PFSK-1 (cell line): ENCODE measurements around the gene GET4.
"Not testable (repeated sequence)": the region's sequence is repeated elsewhere in the genome, so short reads cannot be mapped to it uniquely, and the experiment has no call there.

Experiments used
- POLR2AphosphoS5 ChIP-seq: IDR thresholded peaks from 2 replicates; pipeline ENCODE4 v1.6.1; 2012; ENCODE audit warnings: low read depth, mild to moderate bottlenecking, control low read depth, low read length, moderate library complexity
- TF ChIP-seq, protein P1 (sequence below), 2 experiments: IDR thresholded peaks; 2 replicates each; pipeline versions ENCODE4 v1.6.1 to v1.8.0; 2011 to 2012; ENCODE audit warnings: low read depth in 2 of 2, low read length in 2 of 2, control low read depth in 1 of 2, inconsistent platforms in 1 of 2, mild to moderate bottlenecking in 1 of 2, moderate library complexity in 1 of 2; ENCODE audit not compliant: insufficient read depth in 1 of 2

DNA sequence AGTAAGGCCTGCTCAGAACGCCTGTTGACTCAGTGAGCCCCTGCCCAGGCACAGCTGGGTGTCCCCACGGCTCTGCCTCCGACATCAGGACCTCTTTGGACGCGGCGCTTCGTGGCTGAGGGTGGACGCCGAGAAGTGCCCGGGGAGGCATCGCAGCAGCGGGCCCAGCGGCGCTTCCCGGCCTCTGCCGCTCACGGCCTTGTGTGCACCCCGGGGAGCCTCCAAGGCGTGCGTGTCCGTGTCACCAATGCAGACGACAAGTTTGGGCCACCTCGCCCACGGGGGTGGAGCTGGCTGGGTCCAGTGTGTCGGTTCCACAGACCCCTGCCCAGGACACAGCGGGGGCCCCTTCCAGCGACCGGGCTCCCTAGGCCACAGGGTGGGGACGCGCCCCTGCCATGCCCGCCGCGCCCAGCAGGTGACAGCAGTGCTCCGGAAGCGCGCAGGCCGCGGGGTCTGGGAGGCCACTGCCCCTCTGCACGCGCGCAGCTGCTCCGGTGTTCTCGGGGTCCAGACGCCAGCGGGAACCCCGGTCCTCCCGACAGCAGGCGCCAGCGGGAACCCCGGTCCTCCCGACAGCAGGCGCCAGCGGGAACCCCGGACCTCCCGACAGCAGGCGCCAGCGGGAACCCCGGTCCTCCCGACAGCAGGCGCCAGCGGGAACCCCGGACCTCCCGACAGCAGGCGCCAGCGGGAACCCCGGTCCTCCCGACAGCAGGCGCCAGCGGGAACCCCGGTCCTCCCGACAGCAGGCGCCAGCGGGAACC, 32.4 kb downstream of the GET4 start:
- not testable (repeated sequence) for TF ChIP-seq POLR2AphosphoS5
- TF ChIP-seq, protein P1, sequence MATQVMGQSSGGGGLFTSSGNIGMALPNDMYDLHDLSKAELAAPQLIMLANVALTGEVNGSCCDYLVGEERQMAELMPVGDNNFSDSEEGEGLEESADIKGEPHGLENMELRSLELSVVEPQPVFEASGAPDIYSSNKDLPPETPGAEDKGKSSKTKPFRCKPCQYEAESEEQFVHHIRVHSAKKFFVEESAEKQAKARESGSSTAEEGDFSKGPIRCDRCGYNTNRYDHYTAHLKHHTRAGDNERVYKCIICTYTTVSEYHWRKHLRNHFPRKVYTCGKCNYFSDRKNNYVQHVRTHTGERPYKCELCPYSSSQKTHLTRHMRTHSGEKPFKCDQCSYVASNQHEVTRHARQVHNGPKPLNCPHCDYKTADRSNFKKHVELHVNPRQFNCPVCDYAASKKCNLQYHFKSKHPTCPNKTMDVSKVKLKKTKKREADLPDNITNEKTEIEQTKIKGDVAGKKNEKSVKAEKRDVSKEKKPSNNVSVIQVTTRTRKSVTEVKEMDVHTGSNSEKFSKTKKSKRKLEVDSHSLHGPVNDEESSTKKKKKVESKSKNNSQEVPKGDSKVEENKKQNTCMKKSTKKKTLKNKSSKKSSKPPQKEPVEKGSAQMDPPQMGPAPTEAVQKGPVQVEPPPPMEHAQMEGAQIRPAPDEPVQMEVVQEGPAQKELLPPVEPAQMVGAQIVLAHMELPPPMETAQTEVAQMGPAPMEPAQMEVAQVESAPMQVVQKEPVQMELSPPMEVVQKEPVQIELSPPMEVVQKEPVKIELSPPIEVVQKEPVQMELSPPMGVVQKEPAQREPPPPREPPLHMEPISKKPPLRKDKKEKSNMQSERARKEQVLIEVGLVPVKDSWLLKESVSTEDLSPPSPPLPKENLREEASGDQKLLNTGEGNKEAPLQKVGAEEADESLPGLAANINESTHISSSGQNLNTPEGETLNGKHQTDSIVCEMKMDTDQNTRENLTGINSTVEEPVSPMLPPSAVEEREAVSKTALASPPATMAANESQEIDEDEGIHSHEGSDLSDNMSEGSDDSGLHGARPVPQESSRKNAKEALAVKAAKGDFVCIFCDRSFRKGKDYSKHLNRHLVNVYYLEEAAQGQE (IDR thresholded peaks at IDR 0.05; ENCODE audit: insufficient read depth in 1 of 2, low read depth in 2 of 2, low read length in 2 of 2), result not testable (repeated sequence)
